ENCODE data around the gene ADRA1B. TPM values are rescaled to one million over a fixed set of nuclear protein-coding genes. Genes with fewer than 3 reads are reported as not detected.

Gene ADRA1B
- total and polyA plus RNA-seq, 2 of the 8 experiments (the other 6 are each of a cell fraction or from before 2014, with no cell fraction given), result not detected

DNA sequence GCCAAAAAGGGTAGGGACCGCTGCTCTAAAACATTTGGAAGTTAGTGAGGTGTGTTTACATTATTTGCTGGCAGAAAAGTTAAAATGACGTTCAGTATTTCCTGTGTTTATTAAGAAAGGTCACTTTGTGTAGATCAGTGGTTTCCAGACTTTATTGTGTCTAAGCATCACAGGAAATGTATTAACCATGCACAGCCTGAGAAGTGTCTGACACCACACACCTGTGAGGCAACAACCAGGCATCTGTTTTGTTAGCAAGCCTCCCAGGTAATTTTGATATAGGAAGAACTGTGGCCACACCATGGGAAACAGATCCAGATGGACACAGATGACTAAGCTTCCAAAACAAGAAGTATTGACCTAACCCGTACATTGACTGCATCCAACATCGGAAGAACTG lies 104.7 kb downstream of the ADRA1B start:
- no peak overlapping the region for H2AK5ac ChIP-seq (ENCODE audit: low read depth, low read length)
- ChIA-PET POLR2A (ENCODE audit: partially characterized antibody) (interaction anchor here (0.7 to 1.4 kb wide), 4 partner anchors 9 to 15 kb away, joined by 3 read pairs; partner anchors contain the start of gene TTC1), CTCF (ENCODE audit: partially characterized antibody) (interaction anchor here (0.6 to 5.4 kb wide), 35 partner anchors 7 to 735 kb away, joined by 3 to 47 read pairs (median 7); partner anchors contain the start of gene TTC1)
- no peak overlapping the region for H4K8ac ChIP-seq (ENCODE audit: extremely low read depth, insufficient read depth, low read length)
- H3K23ac ChIP-seq (ENCODE audit: insufficient read length), result no peak overlapping the region
- H3K9me3 ChIP-seq (ENCODE audit: insufficient read depth in 2 of 2, low read depth in 1 of 2, low read length in 1 of 2), result no peaks in the 10 kb centered on the region
- H2BK5ac ChIP-seq (ENCODE audit: low read depth, low read length), result no peak overlapping the region
- H3K56ac ChIP-seq (replicated peaks; ENCODE audit: insufficient read length, low read depth, low read length), result no peak overlapping the region
- no peak overlapping the region for H4K5ac ChIP-seq (ENCODE audit: insufficient read length, low read depth, low read length)
- H3K14ac ChIP-seq (ENCODE audit: insufficient read length), result no peak overlapping the region
- no peak overlapping the region for H2BK20ac ChIP-seq (ENCODE audit: low read length)
- DNase-seq (ENCODE audit: low read depth in 1 of 2, low spot score in 2 of 2), result no peak
- 93% methylated on average over 4 of the region's 4 CpGs; no CpG with 5 or more reads in 1 of the 2 experiments for WGBS, 2 experiments (ENCODE audit: extremely low coverage in 1 of 2, insufficient coverage in 1 of 2, insufficient read length in 1 of 2, insufficient replicate concordance in 2 of 2, low coverage in 1 of 2, low lambda C conversion rate in 2 of 2, missing lambda C conversion rate in 1 of 2)
- H2BK120ac ChIP-seq (replicated peaks; ENCODE audit: low read depth, low read length), result no peak overlapping the region
- H4K20me1 ChIP-seq (replicated peaks in 1 of 2; ENCODE audit: control insufficient read depth in 1 of 2, insufficient read depth in 2 of 2, low read length in 2 of 2), result peaks cover 3 to 4% of the 10 kb centered on the region in 2 experiments
- H3K27ac ChIP-seq (ENCODE audit: low read depth, low read length), result no peak overlapping the region
- no peak overlapping the region for H2BK12ac ChIP-seq (ENCODE audit: low read depth, low read length)
- no peak overlapping the region for H2AFZ ChIP-seq (ENCODE audit: low read length)
- FAIRE-seq, result no peak
- H3K4me1 ChIP-seq (replicated peaks in 1 of 4; ENCODE audit: control insufficient read depth in 3 of 4, insufficient read depth in 4 of 4, low read length in 3 of 4), result no peaks in the 10 kb centered on the region
- no peak overlapping the region for H3K4me2 ChIP-seq (ENCODE audit: insufficient read depth in 1 of 2, low read depth in 2 of 2, low read length in 2 of 2)
- H4K91ac ChIP-seq (replicated peaks; ENCODE audit: insufficient read length, low read length), result no peak overlapping the region
- H3K4me3 ChIP-seq (ENCODE audit: extremely low read depth in 1 of 4, insufficient read depth in 2 of 4, low read depth in 3 of 4, low read length in 4 of 4), result no peak overlapping the region
- H3K27me3 ChIP-seq (replicated peaks in 1 of 4; ENCODE audit: control insufficient read depth in 3 of 4, extremely low read depth in 1 of 4, insufficient read depth in 3 of 4, low read length in 3 of 4), result no peaks in the 10 kb centered on the region
- no peak overlapping the region for H3K9ac ChIP-seq (replicated peaks in 1 of 4; ENCODE audit: extremely low read depth in 1 of 4, low read depth in 3 of 4, low read length in 3 of 4)
- H3K36me3 ChIP-seq (ENCODE audit: control insufficient read depth in 2 of 4, insufficient read depth in 4 of 4, low read length in 3 of 4), result peaks cover 0 to 20% (median 5%) of the 10 kb centered on the region in 4 experiments; a peak in 4 of 8 replicates
- H3K79me1 ChIP-seq (ENCODE audit: low read depth, low read length), result peaks cover 2% of the 10 kb centered on the region; the same call in 1 of the 2 replicates
- H3K23me2 ChIP-seq (ENCODE audit: low read depth, low read length), result no peaks in the 10 kb centered on the region
- H3K79me2 ChIP-seq (ENCODE audit: control insufficient read depth in 1 of 2, insufficient read depth in 2 of 2, low read length in 2 of 2), result peaks cover 0 to 30% of the 10 kb centered on the region in 2 experiments; a peak in 2 of 4 replicates
- H2BK15ac ChIP-seq (ENCODE audit: low read length), result no peak overlapping the region
- H3K4ac ChIP-seq (replicated peaks; ENCODE audit: insufficient read length, low read depth, low read length), result no peak overlapping the region
- H3K18ac ChIP-seq (ENCODE audit: extremely low read depth, low read length), result no peak overlapping the region
- TF ChIP-seq KDM4A (IDR thresholded peaks at IDR 0.05; ENCODE audit: low read depth, low read length, severe bottlenecking) (no peak), TAF1 (IDR thresholded peaks at IDR 0.05; ENCODE audit: low read depth, low read length) (no peak)
